Peyer's patch (tissue), 4 donors: ENCODE measurements around the gene BCL7C.

Source experiments
- CTCF ChIP-seq, 6 experiments: fragments of 450-650 bp in 4 of 6; fragments of 200-600 bp in 2 of 6; sonication (generic) in 1 of 6; IDR thresholded peaks; one replicate each; pipeline ENCODE4 v1.5.1; 2017 to 2019; ENCODE audit warnings: antibody characterized with exemption in 6 of 6, mild to moderate bottlenecking in 3 of 6, moderate library complexity in 1 of 6
- POLR2A ChIP-seq, 2 donors: fragments of 450-650 bp; IDR thresholded peaks; one replicate each; pipeline ENCODE4 v1.5.1; 2017; ENCODE audit warnings: antibody characterized with exemption in 2 of 2, mild to moderate bottlenecking in 2 of 2, moderate library complexity in 2 of 2

DNA sequence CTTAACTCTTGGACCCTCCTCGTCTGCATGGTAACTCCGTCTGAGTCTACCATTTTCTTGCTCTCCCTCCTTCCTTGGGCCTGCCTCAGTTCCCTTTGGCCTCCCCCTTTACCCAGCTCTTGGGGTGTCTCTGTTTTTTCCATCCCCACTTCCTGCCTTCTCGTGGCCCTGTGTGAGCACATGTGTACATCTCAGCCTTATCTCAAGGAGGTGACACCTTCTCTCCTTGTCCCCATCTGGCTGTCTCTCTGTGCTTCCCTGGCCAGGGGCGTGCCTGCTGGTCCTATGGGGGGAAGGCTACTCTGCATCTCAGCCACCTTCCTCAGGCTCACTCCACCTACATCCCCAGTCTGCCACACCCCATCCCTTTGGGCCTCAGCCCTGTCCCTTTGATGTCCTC lies 9.1 kb upstream of the BCL7C start:
- TF ChIP-seq CTCF (IDR thresholded peaks at IDR 0.05) (no peak), POLR2A (IDR thresholded peaks at IDR 0.05) (no peak)
